ENCODE data around the gene DRC7.

The DRC7 gene

GRCh38 chr16:57682809-57683635 lies 11.6 kb upstream of the DRC7 start:
- TF ChIP-seq SPI1 (IDR thresholded peaks at IDR 0.05; ENCODE audit: low read depth, low read length) (no peak), TAF1 (IDR thresholded peaks at IDR 0.05; ENCODE audit: low read depth, low read length) (no peak), POU2F2 (IDR thresholded peaks at IDR 0.05; ENCODE audit: low read depth, low read length) (no peak), POLR2AphosphoS5 (IDR thresholded peaks at IDR 0.05; ENCODE audit: low read depth, low read length) (no peak), PAX5 (IDR thresholded peaks at IDR 0.05; ENCODE audit: insufficient read depth, low read length, severe bottlenecking) (no peak), POLR2A (IDR thresholded peaks at IDR 0.05; ENCODE audit: low read depth, low read length) (no peak)
- no peak for FAIRE-seq

GRCh38 chr16:57683636-57684545 lies 10.7 kb upstream of the DRC7 start:
- TF ChIP-seq POU2F2 (IDR thresholded peaks at IDR 0.05; ENCODE audit: low read depth, low read length): no peak
- no peak for TF ChIP-seq PAX5 (IDR thresholded peaks at IDR 0.05; ENCODE audit: insufficient read depth, low read length, severe bottlenecking)
- no peak for TF ChIP-seq TAF1 (IDR thresholded peaks at IDR 0.05; ENCODE audit: low read depth, low read length)
- no peak for TF ChIP-seq POLR2A (IDR thresholded peaks at IDR 0.05; ENCODE audit: low read depth, low read length)
- TF ChIP-seq POLR2AphosphoS5 (IDR thresholded peaks at IDR 0.05; ENCODE audit: low read depth, low read length): no peak
- TF ChIP-seq SPI1 (IDR thresholded peaks at IDR 0.05; ENCODE audit: low read depth, low read length): no peak
- DNase-seq (ENCODE audit: insufficient read length, low spot score) (no peak), FAIRE-seq (no peak)

More at GRCh38 chr16:57682809-57683635, 11.6 kb upstream of the DRC7 start:
- no peak for DNase-seq (ENCODE audit: insufficient read length, low spot score)

GRCh38 chr16:57684626-57685358 lies 9.8 kb upstream of the DRC7 start:
- FAIRE-seq (no peak), DNase-seq (ENCODE audit: insufficient read length, low spot score) (no peak)
- TF ChIP-seq PAX5 (IDR thresholded peaks at IDR 0.05; ENCODE audit: insufficient read depth, low read length, severe bottlenecking) (no peak), POLR2A (IDR thresholded peaks at IDR 0.05; ENCODE audit: low read depth, low read length) (no peak), POU2F2 (IDR thresholded peaks at IDR 0.05; ENCODE audit: low read depth, low read length) (no peak), SPI1 (IDR thresholded peaks at IDR 0.05; ENCODE audit: low read depth, low read length) (no peak), TAF1 (IDR thresholded peaks at IDR 0.05; ENCODE audit: low read depth, low read length) (no peak), POLR2AphosphoS5 (IDR thresholded peaks at IDR 0.05; ENCODE audit: low read depth, low read length) (no peak)

GRCh38 chr16:57685633-57686032 lies 9.0 kb upstream of the DRC7 start:
- TF ChIP-seq TAF1 (IDR thresholded peaks at IDR 0.05; ENCODE audit: low read depth, low read length) (no peak), POLR2A (IDR thresholded peaks at IDR 0.05; ENCODE audit: low read depth, low read length) (no peak), POLR2AphosphoS5 (IDR thresholded peaks at IDR 0.05; ENCODE audit: low read depth, low read length) (no peak), SPI1 (IDR thresholded peaks at IDR 0.05; ENCODE audit: low read depth, low read length) (no peak), PAX5 (IDR thresholded peaks at IDR 0.05; ENCODE audit: insufficient read depth, low read length, severe bottlenecking) (no peak), POU2F2 (IDR thresholded peaks at IDR 0.05; ENCODE audit: low read depth, low read length) (no peak)
- no peak for DNase-seq (ENCODE audit: insufficient read length, low spot score)
- FAIRE-seq: no peak

GRCh38 chr16:57686577-57686976 lies 8.0 kb upstream of the DRC7 start:
- TF ChIP-seq PAX5 (IDR thresholded peaks at IDR 0.05; ENCODE audit: insufficient read depth, low read length, severe bottlenecking) (no peak), TAF1 (IDR thresholded peaks at IDR 0.05; ENCODE audit: low read depth, low read length) (no peak), POU2F2 (IDR thresholded peaks at IDR 0.05; ENCODE audit: low read depth, low read length) (no peak), POLR2A (IDR thresholded peaks at IDR 0.05; ENCODE audit: low read depth, low read length) (no peak), SPI1 (IDR thresholded peaks at IDR 0.05; ENCODE audit: low read depth, low read length) (no peak), POLR2AphosphoS5 (IDR thresholded peaks at IDR 0.05; ENCODE audit: low read depth, low read length) (no peak)
- FAIRE-seq: no peak
- no peak for DNase-seq (ENCODE audit: insufficient read length, low spot score)

GRCh38 chr16:57687363-57687929 lies 7.2 kb upstream of the DRC7 start:
- FAIRE-seq (no peak), DNase-seq (ENCODE audit: insufficient read length, low spot score) (no peak)
- TF ChIP-seq POLR2AphosphoS5 (IDR thresholded peaks at IDR 0.05; ENCODE audit: low read depth, low read length): no peak

GRCh38 chr16:57688487-57688986 lies 6.1 kb upstream of the DRC7 start:
- no peak for FAIRE-seq
- DNase-seq (ENCODE audit: insufficient read length, low spot score): no peak
- TF ChIP-seq TAF1 (IDR thresholded peaks at IDR 0.05; ENCODE audit: low read depth, low read length): no peak
- no peak for TF ChIP-seq POLR2A (IDR thresholded peaks at IDR 0.05; ENCODE audit: low read depth, low read length)
- TF ChIP-seq PAX5 (IDR thresholded peaks at IDR 0.05; ENCODE audit: insufficient read depth, low read length, severe bottlenecking): no peak

GRCh38 chr16:57688987-57689761 lies 5.4 kb upstream of the DRC7 start:
- DNase-seq (ENCODE audit: insufficient read length, low spot score) (no peak), FAIRE-seq (peak; percentile 74)
- TF ChIP-seq POLR2A (IDR thresholded peaks at IDR 0.05; ENCODE audit: low read depth, low read length) (no peak), POU2F2 (IDR thresholded peaks at IDR 0.05; ENCODE audit: low read depth, low read length) (no peak), PAX5 (IDR thresholded peaks at IDR 0.05; ENCODE audit: insufficient read depth, low read length, severe bottlenecking) (no peak), POLR2AphosphoS5 (IDR thresholded peaks at IDR 0.05; ENCODE audit: low read depth, low read length) (no peak), TAF1 (IDR thresholded peaks at IDR 0.05; ENCODE audit: low read depth, low read length) (no peak), SPI1 (IDR thresholded peaks at IDR 0.05; ENCODE audit: low read depth, low read length) (no peak)
